Adrenal gland (tissue), 12 donors: ENCODE measurements around the gene LSAMP. TPM values are rescaled to one million over a fixed set of nuclear protein-coding genes. Genes with fewer than 3 reads are reported as not detected.

Experiments used
- DNase-seq, 7 donors: peaks; one replicate each; pipeline ENCODE4 v3.0.0-alpha.2; 2019 to 2020
- H3K27ac ChIP-seq, 5 donors: fragments of 200-600 bp; sonication (generic) in 4 of 5; 1 replicate in 3 of 5; 2 replicates in 2 of 5; pipeline versions ENCODE4 v1.5.1 to v1.8.0; 2016 to 2020; ENCODE audit warnings: mild to moderate bottlenecking in 1 of 5
- H3K27me3 ChIP-seq: fragments of 200-600 bp; 2 replicates; pipeline ENCODE4 v1.8.0; 2021
- H3K36me3 ChIP-seq, 2 donors: fragments of 200-600 bp; replicated peaks in 1 of 2; 1 replicate in 1 of 2; 2 replicates in 1 of 2; pipeline versions ENCODE4 v1.5.1 to v1.8.0; 2018 to 2022
- H3K4me1 ChIP-seq, 2 donors: fragments of 200-600 bp; replicated peaks in 1 of 2; 1 replicate in 1 of 2; 2 replicates in 1 of 2; pipeline versions ENCODE4 v1.5.1 to v1.8.0; 2018 to 2021
- H3K4me3 ChIP-seq, 4 donors: fragments of 200-600 bp; sonication (generic) in 3 of 4; one replicate each; pipeline ENCODE4 v1.5.1; 2016 to 2018
- H3K9me3 ChIP-seq, 3 donors: fragments of 200-600 bp; sonication (generic) in 1 of 3; replicated peaks in 1 of 3; 1 replicate in 2 of 3; 2 replicates in 1 of 3; pipeline versions ENCODE4 v1.5.1 to v1.8.0; 2016 to 2021
- POLR2A ChIP-seq, 2 donors: fragments of 450-650 bp; IDR thresholded peaks; one replicate each; pipeline ENCODE4 v1.6.1; 2017; ENCODE audit warnings: antibody characterized with exemption in 2 of 2, mild to moderate bottlenecking in 2 of 2, moderate library complexity in 1 of 2
- WGBS, 4 donors: extraction: QIAGEN DNeasy Blood & Tissue Kit in 2 of 4; methylation state at CpG; one replicate each; pipeline versions ENCODE4 v1.1.5 to v1.1.7; 2013 to 2017; 5-methylcytosine and 5-hydroxymethylcytosine counted together
- intact Hi-C, 2 donors: fragments of 100-400 bp; cut with DNase I; formaldehyde crosslinking; loops; one replicate each; pipeline versions ENCODE4 v1.14.1 to v1.15.0; 2022 to 2023
- polyA plus RNA-seq, 3 donors: library from polyadenylated mRNA; stranded (reverse); fragments of 200-250 nt in 2 of 3; fragments of 350-450 nt in 1 of 3; fragmentation: Illumina TruSeq in 1 of 3; extraction: RNeasy Lipid Tissue Mini Kit (QIAGEN cat#74804) in 1 of 3; gene quantifications; one replicate each; pipeline ENCODE4 v1.2.3, GENCODE V29; 2013 to 2014
- total RNA-seq, 9 donors: library from RNA; depleted of rRNA in 4 of 9; stranded (reverse); fragments of >200 nt in 4 of 9; fragments of 120-200 nt in 1 of 9; fragmentation: NEBNext Ultra II Directional in 1 of 9; extraction: Animal tissue kit (Norgen Biotek cat#: 25700) in 1 of 9; gene quantifications; one replicate each; pipeline versions ENCODE4 v1.1.0 to v1.2.4, GENCODE V29; 2013 to 2023
- TF ChIP-seq, protein P1 (sequence below), 6 experiments: fragments of 450-650 bp in 4 of 6; fragments of 200-600 bp in 2 of 6; sonication (generic) in 1 of 6; IDR thresholded peaks; 1 replicate in 5 of 6; 2 replicates in 1 of 6; pipeline versions ENCODE4 v1.5.1 to v1.8.0; 2016 to 2021; ENCODE audit warnings: antibody characterized with exemption in 6 of 6, mild to moderate bottlenecking in 2 of 6, moderate library complexity in 1 of 6
- donor health status: healthy with polysubstance abuse.
- donor health status: Bipolar disorder and iron deficiency.
- donor health status: DM: yes; HTN: yes; CAD: no.
- donor health status: DM: no; HTN: no; CAD: no.
- donor health status: DM: no; HTN: no; CAD: no.
- donor health status: DM: yes; HTN: yes; CAD: no.

Gene LSAMP
- total and polyA plus RNA-seq, 12 donors, result 5.8 to 53.5 (median 24.3) TPM

DNA sequence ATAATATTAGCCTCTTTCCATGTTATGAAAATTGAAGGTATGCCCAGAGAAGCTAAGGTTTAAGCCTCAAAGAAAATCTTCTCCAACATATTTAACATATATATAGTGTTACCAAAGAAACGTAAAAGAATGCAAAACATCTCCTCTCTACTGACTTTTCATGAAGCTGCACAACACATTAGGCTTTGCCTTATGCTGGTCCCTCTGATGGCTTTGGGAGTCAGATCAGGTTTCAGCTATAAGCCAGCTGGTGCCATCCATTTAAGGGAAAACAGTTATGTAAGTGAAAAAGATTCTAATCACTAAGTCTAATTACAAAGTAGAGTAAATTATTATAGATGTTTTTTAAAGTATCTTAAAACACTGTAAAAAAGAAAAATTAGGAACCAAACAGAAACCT is 410.5 kb downstream of the LSAMP start:
- 72 to 77% (median 75%) methylated on average over 1 of the region's 1 CpG for WGBS, 4 donors
- intact Hi-C loops, result no loop called here

DNA sequence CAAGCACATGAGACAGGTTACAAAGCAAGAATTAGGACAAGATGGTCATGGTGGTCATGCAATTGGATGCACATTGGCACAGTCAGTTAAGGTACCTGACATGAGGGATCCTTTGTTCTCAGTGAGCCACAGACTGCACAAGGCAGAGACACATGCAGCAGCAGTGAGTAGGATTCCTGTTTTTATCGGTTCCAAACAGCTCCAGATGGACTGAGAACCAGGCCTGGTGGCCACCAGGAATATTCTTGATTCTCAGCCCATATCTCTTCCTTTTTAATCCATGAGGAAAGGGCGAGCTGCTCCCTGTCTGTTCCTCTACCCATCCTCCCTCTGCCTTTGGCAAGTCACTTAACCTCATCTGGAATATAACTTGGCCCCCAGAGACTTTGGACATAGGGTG is 411.2 kb downstream of the LSAMP start:
- DNase-seq, result no peak
- intact Hi-C loops, result no loop called here

More for the DNA sequence above, 410.5 kb downstream of the LSAMP start:
- no peak overlapping the region for H3K27ac ChIP-seq
- no peaks in the 10 kb centered on the region for H3K27me3 ChIP-seq
- no peaks in the 10 kb centered on the region for H3K9me3 ChIP-seq
- no peaks in the 10 kb centered on the region for H3K4me1 ChIP-seq
- DNase-seq, result no peak
- TF ChIP-seq, protein P1, sequence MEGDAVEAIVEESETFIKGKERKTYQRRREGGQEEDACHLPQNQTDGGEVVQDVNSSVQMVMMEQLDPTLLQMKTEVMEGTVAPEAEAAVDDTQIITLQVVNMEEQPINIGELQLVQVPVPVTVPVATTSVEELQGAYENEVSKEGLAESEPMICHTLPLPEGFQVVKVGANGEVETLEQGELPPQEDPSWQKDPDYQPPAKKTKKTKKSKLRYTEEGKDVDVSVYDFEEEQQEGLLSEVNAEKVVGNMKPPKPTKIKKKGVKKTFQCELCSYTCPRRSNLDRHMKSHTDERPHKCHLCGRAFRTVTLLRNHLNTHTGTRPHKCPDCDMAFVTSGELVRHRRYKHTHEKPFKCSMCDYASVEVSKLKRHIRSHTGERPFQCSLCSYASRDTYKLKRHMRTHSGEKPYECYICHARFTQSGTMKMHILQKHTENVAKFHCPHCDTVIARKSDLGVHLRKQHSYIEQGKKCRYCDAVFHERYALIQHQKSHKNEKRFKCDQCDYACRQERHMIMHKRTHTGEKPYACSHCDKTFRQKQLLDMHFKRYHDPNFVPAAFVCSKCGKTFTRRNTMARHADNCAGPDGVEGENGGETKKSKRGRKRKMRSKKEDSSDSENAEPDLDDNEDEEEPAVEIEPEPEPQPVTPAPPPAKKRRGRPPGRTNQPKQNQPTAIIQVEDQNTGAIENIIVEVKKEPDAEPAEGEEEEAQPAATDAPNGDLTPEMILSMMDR (IDR thresholded peaks at IDR 0.05), result no peak
- no peak for TF ChIP-seq POLR2A (IDR thresholded peaks at IDR 0.05)
- no peak overlapping the region for H3K4me3 ChIP-seq
- H3K36me3 ChIP-seq, result no peaks in the 10 kb centered on the region

DNA sequence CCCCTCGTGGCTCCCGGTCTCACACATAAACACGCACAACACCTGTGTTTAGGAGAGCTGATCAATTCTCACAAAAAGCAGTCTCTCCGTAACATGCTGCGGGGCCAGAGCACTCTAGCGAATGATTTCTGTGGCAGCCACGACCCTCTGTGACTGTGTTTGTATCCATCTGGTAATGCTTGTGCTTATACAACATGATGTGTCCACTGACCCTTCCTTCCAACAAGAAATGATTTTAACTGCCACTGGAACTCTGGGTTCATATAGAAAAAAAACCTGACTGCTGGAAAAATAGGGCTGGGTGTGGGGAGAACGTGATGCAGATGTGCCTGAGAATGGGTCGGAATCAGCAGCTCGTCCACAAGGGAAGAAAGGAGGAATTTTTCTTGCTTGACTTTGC is 411.8 kb downstream of the LSAMP start:
- DNase-seq, result no peak
- no peaks in the 10 kb centered on the region for H3K9me3 ChIP-seq
- H3K36me3 ChIP-seq, result no peaks in the 10 kb centered on the region
- H3K27ac ChIP-seq, result no peak overlapping the region
- 89 to 95% (median 92%) methylated on average over 8 to 10 of the region's 10 CpGs for WGBS, 4 donors
- TF ChIP-seq, protein P1 (IDR thresholded peaks at IDR 0.05), result no peak
- TF ChIP-seq POLR2A (IDR thresholded peaks at IDR 0.05), result no peak
- intact Hi-C loops, result no loop called here
- H3K27me3 ChIP-seq, result no peaks in the 10 kb centered on the region
- H3K4me1 ChIP-seq, result no peaks in the 10 kb centered on the region
- H3K4me3 ChIP-seq, result no peak overlapping the region

More for the DNA sequence above, 411.2 kb downstream of the LSAMP start:
- WGBS, 4 donors, result 87 to 100% (median 90%) methylated on average over 2 of the region's 2 CpGs
- H3K27me3 ChIP-seq, result no peaks in the 10 kb centered on the region
- H3K9me3 ChIP-seq, result no peaks in the 10 kb centered on the region
- TF ChIP-seq POLR2A (IDR thresholded peaks at IDR 0.05), result no peak
- TF ChIP-seq, protein P1 (IDR thresholded peaks at IDR 0.05), result no peak
- no peaks in the 10 kb centered on the region for H3K4me1 ChIP-seq
- H3K27ac ChIP-seq, result no peak overlapping the region
- no peaks in the 10 kb centered on the region for H3K36me3 ChIP-seq
- H3K4me3 ChIP-seq, result no peak overlapping the region

DNA sequence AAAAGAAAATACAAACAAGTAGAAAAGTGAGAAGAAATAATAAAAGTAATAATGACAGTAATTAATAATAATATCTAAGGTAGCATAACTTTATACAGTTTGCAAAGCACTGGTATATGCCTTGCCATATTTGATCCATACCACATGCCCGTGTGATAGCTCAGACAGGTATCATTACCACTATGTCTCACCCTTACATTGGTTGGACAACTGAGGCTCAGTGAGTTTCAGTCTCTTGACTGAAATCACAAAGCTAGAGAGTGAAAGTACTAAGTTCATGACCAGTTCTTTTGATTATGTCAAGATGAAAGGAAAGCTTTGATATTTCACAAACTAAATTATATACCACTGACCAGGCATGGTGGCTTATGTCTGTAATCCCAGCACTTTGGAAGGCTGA is 413.1 kb downstream of the LSAMP start:
- no peaks in the 10 kb centered on the region for H3K4me1 ChIP-seq
- H3K27me3 ChIP-seq, result no peaks in the 10 kb centered on the region
- no peak for DNase-seq
- intact Hi-C loops, result no loop called here
- no peaks in the 10 kb centered on the region for H3K36me3 ChIP-seq
- H3K4me3 ChIP-seq, result no peak overlapping the region
- no peak for TF ChIP-seq POLR2A (IDR thresholded peaks at IDR 0.05)
- TF ChIP-seq, protein P1 (IDR thresholded peaks at IDR 0.05), result no peak
- WGBS, 4 donors, result 86 to 97% (median 95%) methylated on average over 1 of the region's 1 CpG
- H3K27ac ChIP-seq, result no peak overlapping the region
- H3K9me3 ChIP-seq, result no peaks in the 10 kb centered on the region
